KMS-11 (cell line): Measurements from ENCODE around the gene GARRE1.

Experiments used
- H2AFZ ChIP-seq: fragments of 200-600 bp; sonication (generic); 2 replicates; pipeline ENCODE4 v1.6.1; 2016; ENCODE audit warnings: antibody characterized with exemption, mixed run types, low read depth
- H3K27ac ChIP-seq: fragments of 200-600 bp; sonication (generic); 2 replicates; pipeline ENCODE4 v1.6.1; 2016; ENCODE audit warnings: mild to moderate bottlenecking, mixed run types
- H3K27me3 ChIP-seq: fragments of 200-600 bp; sonication (generic); 2 replicates; pipeline ENCODE4 v1.6.1; 2017; ENCODE audit warnings: mild to moderate bottlenecking, low read depth, mixed run types, moderate library complexity; ENCODE audit not compliant: insufficient read depth
- H3K36me3 ChIP-seq: fragments of 200-600 bp; sonication (generic); 2 replicates; pipeline ENCODE4 v1.6.1; 2017; ENCODE audit warnings: mild to moderate bottlenecking, mixed run types; ENCODE audit not compliant: insufficient read depth
- H3K4me1 ChIP-seq: fragments of 200-600 bp; sonication (generic); 2 replicates; pipeline ENCODE4 v1.6.1; 2016; ENCODE audit warnings: mild to moderate bottlenecking, low read depth, mixed run types; ENCODE audit not compliant: poor library complexity, severe bottlenecking
- H3K4me2 ChIP-seq: fragments of 200-600 bp; sonication (generic); 2 replicates; pipeline ENCODE4 v1.7.0; 2016; ENCODE audit warnings: mild to moderate bottlenecking, mixed run types
- H3K4me3 ChIP-seq: fragments of 200-600 bp; sonication (generic); IDR thresholded peaks from 2 replicates; pipeline ENCODE4 v1.6.1; 2017; ENCODE audit warnings: low read depth, low read length, mixed read lengths; ENCODE audit not compliant: insufficient read depth
- H3K79me2 ChIP-seq: fragments of 200-600 bp; sonication (generic); 2 replicates; pipeline ENCODE4 v1.6.1; 2016; ENCODE audit warnings: low read depth, mixed run types; ENCODE audit not compliant: insufficient read depth
- H3K9ac ChIP-seq: fragments of 200-600 bp; sonication (generic); 2 replicates; pipeline ENCODE4 v1.6.1; 2016; ENCODE audit warnings: mild to moderate bottlenecking, mixed run types
- H4K20me1 ChIP-seq: fragments of 200-600 bp; sonication (generic); 2 replicates; pipeline ENCODE4 v1.6.1; 2016; ENCODE audit warnings: mild to moderate bottlenecking, mixed run types; ENCODE audit not compliant: insufficient read depth
- TF ChIP-seq, protein P1 (sequence below): fragments of 200-600 bp; sonication (generic); conservative IDR thresholded peaks from 2 replicates; pipeline ENCODE4 v1.6.1; 2017; ENCODE audit warnings: low read depth, mild to moderate bottlenecking, antibody characterized with exemption, low read length, moderate library complexity, mixed read lengths

GARRE1 gene

DNA sequence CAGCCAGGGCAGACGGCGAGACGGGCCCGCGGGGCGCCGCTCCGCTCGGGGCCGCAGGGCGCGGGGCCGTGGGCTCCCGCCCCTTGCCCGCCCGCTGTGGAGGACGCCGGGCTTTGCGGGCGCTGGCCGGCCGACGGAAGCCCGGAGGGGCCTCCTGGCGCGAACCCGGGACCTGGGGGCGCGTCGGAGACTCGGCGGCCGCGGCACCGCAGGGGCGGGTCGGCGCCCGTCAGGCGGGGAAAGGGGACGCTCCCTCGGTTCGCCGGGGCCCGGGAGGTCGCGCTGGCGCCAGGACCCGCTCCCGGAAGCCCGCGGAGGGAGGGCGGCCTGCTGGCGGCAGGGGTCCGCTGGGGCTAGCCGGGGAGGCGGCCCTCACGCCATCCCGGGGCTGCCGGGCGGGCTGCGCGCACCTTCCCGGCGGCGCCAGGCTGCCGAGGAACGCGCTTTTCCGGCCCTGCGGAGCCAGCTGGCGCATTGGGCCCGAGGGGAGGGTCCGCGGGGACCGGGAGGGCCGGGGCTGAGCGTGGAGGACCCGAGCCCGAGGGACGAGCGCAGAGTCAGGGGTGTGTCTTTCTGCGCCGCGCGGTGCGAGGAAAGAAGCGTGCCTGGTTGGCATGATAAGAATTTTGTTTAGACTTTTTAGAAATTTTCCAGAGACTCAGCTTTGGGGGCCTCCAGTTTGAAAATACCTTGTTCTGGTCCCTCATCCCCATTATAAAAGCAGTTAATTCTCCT lies 511 bp downstream of the GARRE1 start:
- no peak overlapping the region for H3K4me3 ChIP-seq
- no peaks in the 10 kb centered on the region for H3K27me3 ChIP-seq
- H3K4me1 ChIP-seq, result peaks cover 4% of the 10 kb centered on the region
- H3K27ac ChIP-seq, result no peak overlapping the region
- TF ChIP-seq, protein P1, sequence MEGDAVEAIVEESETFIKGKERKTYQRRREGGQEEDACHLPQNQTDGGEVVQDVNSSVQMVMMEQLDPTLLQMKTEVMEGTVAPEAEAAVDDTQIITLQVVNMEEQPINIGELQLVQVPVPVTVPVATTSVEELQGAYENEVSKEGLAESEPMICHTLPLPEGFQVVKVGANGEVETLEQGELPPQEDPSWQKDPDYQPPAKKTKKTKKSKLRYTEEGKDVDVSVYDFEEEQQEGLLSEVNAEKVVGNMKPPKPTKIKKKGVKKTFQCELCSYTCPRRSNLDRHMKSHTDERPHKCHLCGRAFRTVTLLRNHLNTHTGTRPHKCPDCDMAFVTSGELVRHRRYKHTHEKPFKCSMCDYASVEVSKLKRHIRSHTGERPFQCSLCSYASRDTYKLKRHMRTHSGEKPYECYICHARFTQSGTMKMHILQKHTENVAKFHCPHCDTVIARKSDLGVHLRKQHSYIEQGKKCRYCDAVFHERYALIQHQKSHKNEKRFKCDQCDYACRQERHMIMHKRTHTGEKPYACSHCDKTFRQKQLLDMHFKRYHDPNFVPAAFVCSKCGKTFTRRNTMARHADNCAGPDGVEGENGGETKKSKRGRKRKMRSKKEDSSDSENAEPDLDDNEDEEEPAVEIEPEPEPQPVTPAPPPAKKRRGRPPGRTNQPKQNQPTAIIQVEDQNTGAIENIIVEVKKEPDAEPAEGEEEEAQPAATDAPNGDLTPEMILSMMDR, result no peak
- H3K9ac ChIP-seq, result peak overlapping the region; percentile 37; the same call in 1 of the 2 replicates
- H3K36me3 ChIP-seq, result no peaks in the 10 kb centered on the region
- peak overlapping the region; percentile 64; the same call in 1 of the 2 replicates for H2AFZ ChIP-seq
- no peaks in the 10 kb centered on the region for H4K20me1 ChIP-seq
- no peaks in the 10 kb centered on the region for H3K79me2 ChIP-seq
- peak overlapping the region; percentile 53 for H3K4me2 ChIP-seq

DNA sequence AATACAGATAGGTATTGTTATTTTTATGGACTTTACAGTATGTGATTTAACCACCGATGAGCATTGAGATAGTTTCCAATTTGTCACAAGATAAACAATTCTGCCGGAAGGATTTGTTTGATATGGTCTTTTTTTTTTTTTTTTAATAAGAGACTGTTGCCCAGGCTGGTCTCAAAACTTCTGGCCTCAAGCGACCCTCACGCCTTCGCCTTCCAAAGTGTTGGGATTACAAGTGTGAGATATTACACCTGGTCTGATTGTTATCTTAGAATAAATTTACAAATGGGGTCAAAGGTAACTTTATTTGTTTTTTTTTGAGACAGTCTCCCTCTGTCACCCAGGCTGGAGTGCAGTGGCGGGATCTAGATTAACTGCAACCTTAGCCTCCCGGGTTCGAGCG lies 1.2 kb downstream of the GARRE1 start:
- H3K27ac ChIP-seq, result no peak overlapping the region
- no peaks in the 10 kb centered on the region for H3K36me3 ChIP-seq
- no peak overlapping the region; the same call in 1 of the 2 replicates for H3K9ac ChIP-seq
- TF ChIP-seq, protein P1, result no peak
- peak overlapping the region; percentile 53 for H3K4me2 ChIP-seq
- H3K27me3 ChIP-seq, result no peaks in the 10 kb centered on the region
- H3K79me2 ChIP-seq, result no peaks in the 10 kb centered on the region
- peak overlapping the region; percentile 64; the same call in 1 of the 2 replicates for H2AFZ ChIP-seq
- peaks cover 4% of the 10 kb centered on the region for H3K4me1 ChIP-seq
- H4K20me1 ChIP-seq, result no peaks in the 10 kb centered on the region
- H3K4me3 ChIP-seq, result no peak overlapping the region

DNA sequence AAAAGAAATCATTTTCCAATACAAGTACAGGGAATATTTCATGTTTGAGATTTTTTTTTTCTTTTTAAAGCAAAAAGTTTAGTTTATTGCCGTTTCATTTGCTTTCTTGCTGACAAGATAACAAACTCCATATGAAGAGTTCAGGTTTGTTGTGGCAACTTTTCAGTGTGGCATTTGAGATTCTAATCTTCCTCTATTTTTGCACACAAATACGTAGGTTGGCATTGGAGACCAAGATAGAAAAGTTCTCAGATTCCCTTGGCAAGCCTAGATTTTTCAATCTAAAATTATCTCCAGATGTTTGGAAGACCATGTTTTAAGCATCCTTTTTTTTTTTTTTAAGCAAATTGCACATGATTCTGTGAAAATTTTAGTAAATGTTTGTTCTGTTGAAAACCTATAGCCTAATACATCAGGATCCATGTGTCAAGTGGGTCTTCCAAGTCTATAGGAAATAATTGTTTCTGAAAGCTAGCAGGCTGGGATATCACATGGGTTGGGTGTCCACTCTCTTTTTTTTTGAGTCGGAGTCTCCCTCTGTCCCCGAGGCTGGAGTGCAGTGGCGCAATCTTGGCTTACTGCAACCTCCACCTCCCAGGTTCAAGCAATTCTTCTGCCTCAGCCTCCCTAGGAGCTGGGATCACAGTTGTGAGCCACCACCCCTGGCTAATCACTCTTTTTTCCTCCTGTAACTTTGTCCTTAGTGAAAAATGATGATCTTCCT lies 2.6 kb downstream of the GARRE1 start:
- peaks cover 4% of the 10 kb centered on the region for H3K4me1 ChIP-seq
- H3K9ac ChIP-seq, result no peak overlapping the region
- no peaks in the 10 kb centered on the region for H3K27me3 ChIP-seq
- no peak overlapping the region for H3K4me3 ChIP-seq
- H3K36me3 ChIP-seq, result no peaks in the 10 kb centered on the region
- no peak overlapping the region for H3K27ac ChIP-seq
- H3K79me2 ChIP-seq, result no peaks in the 10 kb centered on the region
- no peak overlapping the region for H3K4me2 ChIP-seq
- no peak overlapping the region for H2AFZ ChIP-seq
- H4K20me1 ChIP-seq, result no peaks in the 10 kb centered on the region
- TF ChIP-seq, protein P1, result no peak

DNA sequence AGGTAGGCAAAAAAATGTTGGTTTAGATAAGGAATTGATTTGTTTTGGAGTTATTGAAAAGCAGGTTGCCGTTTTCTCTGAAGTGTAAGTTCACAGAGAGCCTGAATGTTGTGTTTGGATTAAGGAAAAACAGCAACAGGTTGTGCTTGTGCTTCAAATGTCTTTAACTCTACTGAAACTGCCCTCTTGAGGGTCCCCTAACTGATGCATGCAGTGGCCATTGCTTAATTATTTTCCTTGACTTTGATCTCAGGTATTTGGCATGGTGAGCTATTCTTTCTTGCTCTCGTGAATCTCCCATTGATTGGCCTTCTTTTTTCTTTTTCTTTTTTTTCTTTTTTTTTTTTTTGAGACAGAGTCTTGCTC lies 3.2 kb downstream of the GARRE1 start:
- no peak overlapping the region for H3K4me2 ChIP-seq
- no peaks in the 10 kb centered on the region for H4K20me1 ChIP-seq
- H3K4me1 ChIP-seq, result peaks cover 4% of the 10 kb centered on the region
- H3K27ac ChIP-seq, result no peak overlapping the region
- TF ChIP-seq, protein P1, result no peak
- H3K4me3 ChIP-seq, result no peak overlapping the region
- no peaks in the 10 kb centered on the region for H3K79me2 ChIP-seq
- H2AFZ ChIP-seq, result no peak overlapping the region
- no peaks in the 10 kb centered on the region for H3K27me3 ChIP-seq
- H3K36me3 ChIP-seq, result no peaks in the 10 kb centered on the region
- no peak overlapping the region for H3K9ac ChIP-seq
